ENCODE data around the gene RHOXF2B. TPM values are rescaled to one million over a fixed set of nuclear protein-coding genes. Genes with fewer than 3 reads are reported as not detected.

The RHOXF2B gene
- total RNA-seq = not detected in 2 replicates

DNA sequence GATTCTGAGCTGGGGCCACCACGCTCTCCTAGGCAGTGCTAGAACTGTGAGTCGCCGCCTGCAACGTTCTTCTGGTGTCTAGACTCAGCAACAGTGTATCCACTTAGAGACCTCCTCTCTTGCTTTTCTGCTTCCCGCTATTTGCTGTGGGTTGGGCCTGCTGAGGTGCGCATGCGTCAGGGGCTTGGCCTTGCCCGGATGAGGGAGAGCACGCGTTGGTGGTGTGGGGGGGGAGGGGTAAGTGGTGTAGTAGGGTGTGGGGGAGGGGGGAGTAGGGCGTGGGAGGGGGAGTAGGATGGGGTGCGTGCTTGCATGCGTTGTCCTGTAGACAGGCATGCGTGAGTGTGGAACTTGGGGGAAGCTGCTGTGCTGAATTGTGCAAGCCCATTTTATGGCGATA lies at the start of gene RHOXF2B:
TSS of gene RHOXF2B (minus strand) at position 101 of the 400 bp plus-strand sequence. CDS start 138 bp downstream, outside the sequence.

GRCh38 chrX:120115438-120115963 lies 38.0 kb upstream of the RHOXF2B start, which contains the start of gene RHOXF1:
Gene RHOXF1 (minus strand): TSS chrX:120115913. CDS start chrX:120115862, 51 bp downstream.

Other genes with a start within 250 kb of the RHOXF2B start
- gene UPF3B, start 224.7 kb downstream of the RHOXF2B start, total RNA-seq = 1.7 and 1.9 TPM in 2 replicates
- gene RNF113A, start 206.0 kb downstream of the RHOXF2B start, total RNA-seq = 18.6 and 21.4 TPM in 2 replicates
- 140 and 172 TPM in 2 replicates for gene NDUFA1, start 205.9 kb downstream of the RHOXF2B start, total RNA-seq
- not detected in 2 replicates for gene AKAP14, start 181.8 kb downstream of the RHOXF2B start, total RNA-seq
- 2.0 and 3.8 TPM in 2 replicates for gene NKAP, start 133.9 kb downstream of the RHOXF2B start, total RNA-seq
- gene RHOXF1, start 38.2 kb upstream of the RHOXF2B start, total RNA-seq = not detected in 2 replicates
- gene RHOXF2, start 80.9 kb upstream of the RHOXF2B start, total RNA-seq = not detected in 2 replicates
- 6.2 and 8.0 TPM in 2 replicates for gene ZBTB33, start 173.1 kb upstream of the RHOXF2B start, total RNA-seq
- not detected in 2 replicates for gene TMEM255A, start 233.8 kb upstream of the RHOXF2B start, total RNA-seq

Data from bronchial smooth muscle cell (primary cell).